H1 (cell line): ENCODE results near the gene ARHGEF40. TPM values are rescaled to one million over a fixed set of nuclear protein-coding genes. Genes with fewer than 3 reads are reported as not detected.

Experiments
- microRNA-seq, 2 experiments: library from miRNA; unstranded; fragments of <30 nt; microRNA quantifications; one replicate each; pipeline versions ENCODE4 to v1.2.0, GENCODE V29; 2016 to 2020; ENCODE audit warnings: borderline microRNAs expressed in 2 of 2, borderline number of aligned reads in 2 of 2, borderline replicate concordance in 1 of 2
- polyA plus RNA-seq, 7 experiments: library from polyadenylated mRNA; depleted of rRNA in 3 of 7; stranded (reverse) in 5 of 7; unstranded in 2 of 7; fragments of >200 nt in 5 of 7; fragments of 200-250 nt in 2 of 7; gene quantifications; 1 replicate in 5 of 7; 2 replicates in 1 of 7; 4 replicates in 1 of 7; pipeline versions ENCODE4 v1.2.1 to v1.2.3, GENCODE V29; 2011 to 2013; ENCODE audit warnings: missing spikeins in 2 of 7, mixed read lengths in 2 of 7
- small RNA-seq: library from polyadenylated mRNA; stranded (forward); fragments of <200 nt; extraction: miRNeasy Mini kit (QIAGEN cat#:217004); gene quantifications from one replicate; pipeline ENCODE3, GENCODE V24; 2013; ENCODE audit not compliant: insufficient read depth
- total RNA-seq: library from RNA; stranded (reverse); fragmentation: NEBNext Ultra II Directional; extraction: Animal tissue kit (Norgen Biotek cat#: 25700); gene quantifications from 2 replicates; pipeline ENCODE4 v1.2.1, GENCODE V29; 2021

Gene ARHGEF40
- total and polyA plus RNA-seq, 2 of the 8 experiments (the other 6 are each of a cell fraction or from before 2014, with no cell fraction given), result 53.1 to 101 TPM

Small RNAs within 50 kb of the gene (microRNA-seq; reads per million reads assigned to microRNA genes)
- 0 reads per million in 2 experiments for gene MIR6717

Small RNAs within 50 kb of the gene (small RNA-seq; reads per million reads assigned to genes)
- not detected for gene RNU6-252P

Other genes with a start within 250 kb of the ARHGEF40 start
- gene RNASE3, start 178.9 kb upstream of the ARHGEF40 start, total RNA-seq, result not detected in 2 replicates
- gene RNASE3, start 178.9 kb upstream of the ARHGEF40 start, polyA plus RNA-seq (2011; rRNA removed), result not detected in 2 replicates
- not detected in 2 replicates for gene RNASE2, start 114.8 kb upstream of the ARHGEF40 start, total RNA-seq
- not detected in 2 replicates for gene RNASE2, start 114.8 kb upstream of the ARHGEF40 start, polyA plus RNA-seq (2011; rRNA removed)
- gene METTL17, start 80.3 kb upstream of the ARHGEF40 start, total RNA-seq, result 73.8 and 75.8 TPM in 2 replicates
- gene METTL17, start 80.3 kb upstream of the ARHGEF40 start, polyA plus RNA-seq (2011; rRNA removed), result 138 and 145 TPM in 2 replicates
- gene SLC39A2, start 71.0 kb upstream of the ARHGEF40 start, total RNA-seq, result 0.22 TPM in 1 of 2 replicates, not detected in the other
- 0.14 and 0.31 TPM in 2 replicates for gene SLC39A2, start 71.0 kb upstream of the ARHGEF40 start, polyA plus RNA-seq (2011; rRNA removed)
- gene NDRG2, start 45.2 kb upstream of the ARHGEF40 start, total RNA-seq, result 27.2 and 29.9 TPM in 2 replicates
- 48.6 and 65.0 TPM in 2 replicates for gene NDRG2, start 45.2 kb upstream of the ARHGEF40 start, polyA plus RNA-seq (2011; rRNA removed)
- 0.34 TPM in 1 of 2 replicates, not detected in the other for gene TPPP2, start 40.1 kb upstream of the ARHGEF40 start, total RNA-seq
- not detected in 2 replicates for gene TPPP2, start 40.1 kb upstream of the ARHGEF40 start, polyA plus RNA-seq (2011; rRNA removed)
- gene RNASE13, start 35.5 kb upstream of the ARHGEF40 start, total RNA-seq, result not detected in 2 replicates
- gene RNASE13, start 35.5 kb upstream of the ARHGEF40 start, polyA plus RNA-seq (2011; rRNA removed), result 0.05 TPM in 1 of 2 replicates, not detected in the other
- gene RNASE7, start 27.9 kb upstream of the ARHGEF40 start, total RNA-seq, result not detected in 2 replicates
- not detected in 2 replicates for gene RNASE7, start 27.9 kb upstream of the ARHGEF40 start, polyA plus RNA-seq (2011; rRNA removed)
- not detected in 2 replicates for gene RNASE8, start 12.5 kb upstream of the ARHGEF40 start, total RNA-seq
- gene RNASE8, start 12.5 kb upstream of the ARHGEF40 start, polyA plus RNA-seq (2011; rRNA removed), result not detected in 2 replicates
- gene ZNF219, start 28.4 kb downstream of the ARHGEF40 start, total RNA-seq, result 108 and 113 TPM in 2 replicates
- gene ZNF219, start 28.4 kb downstream of the ARHGEF40 start, polyA plus RNA-seq (2011; rRNA removed), result 160 and 310 TPM in 2 replicates
- 1.3 and 1.9 TPM in 2 replicates for gene TMEM253, start 30.8 kb downstream of the ARHGEF40 start, total RNA-seq
- gene TMEM253, start 30.8 kb downstream of the ARHGEF40 start, polyA plus RNA-seq (2011; rRNA removed), result 1.9 and 2.2 TPM in 2 replicates
- not detected in 2 replicates for gene OR5AU1, start 85.8 kb downstream of the ARHGEF40 start, total RNA-seq
- gene OR5AU1, start 85.8 kb downstream of the ARHGEF40 start, polyA plus RNA-seq (2011; rRNA removed), result not detected in 2 replicates
- 1,203 and 1,207 TPM in 2 replicates for gene HNRNPC, start 199.1 kb downstream of the ARHGEF40 start, total RNA-seq
- gene HNRNPC, start 199.1 kb downstream of the ARHGEF40 start, polyA plus RNA-seq (2011; rRNA removed), result 517 and 781 TPM in 2 replicates
- 0.63 and 0.65 TPM in 2 replicates for gene RPGRIP1, start 209.8 kb downstream of the ARHGEF40 start, total RNA-seq
- 0.35 and 0.36 TPM in 2 replicates for gene RPGRIP1, start 209.8 kb downstream of the ARHGEF40 start, polyA plus RNA-seq (2011; rRNA removed)